Activated naive CD4-positive, alpha-beta T cell (primary cell): ENCODE measurements around the gene SLC8A2.

ENCODE experiments used
- DNase-seq, 4 experiments: peaks; one replicate each; lab custom pipeline; 2025; lab: John Stamatoyannopoulos, UW

Gene SLC8A2

GRCh38 chr19:47381121-47381520 is 90.6 kb downstream of the SLC8A2 start:
- no peak for DNase-seq

GRCh38 chr19:47380559-47380958 is 91.1 kb downstream of the SLC8A2 start:
- no peak for DNase-seq

- no peak for DNase-seq
Measured at GRCh38 chr19:47379381-47379938, 92.2 kb downstream of the SLC8A2 start.

- DNase-seq: no peak
Measured at GRCh38 chr19:47378246-47378645, 93.4 kb downstream of the SLC8A2 start.
